SU-DHL-6 (cell line): ENCODE data around the gene FZD10.

Source experiments
- H2AFZ ChIP-seq: fragments of 200-600 bp; sonication (generic); 2 replicates; pipeline ENCODE4 v1.6.1; 2014; ENCODE audit warnings: low read depth, mild to moderate bottlenecking, moderate library complexity, mixed read lengths, antibody characterized with exemption, low read length; ENCODE audit not compliant: severe bottlenecking
- H3F3A ChIP-seq: fragments of 200-600 bp; shearing (Covaris generic); 2 replicates; pipeline ENCODE4 v1.6.0; 2016; ENCODE audit warnings: antibody characterized with exemption, mild to moderate bottlenecking; ENCODE audit not compliant: insufficient read depth
- H3K27ac ChIP-seq: fragments of 200-600 bp; sonication (generic); 2 replicates; pipeline ENCODE4 v1.5.1; 2016; ENCODE audit warnings: low read depth, mild to moderate bottlenecking, low read length, moderate library complexity, mixed read lengths
- H3K27me3 ChIP-seq: fragments of 200-600 bp; sonication (generic), shearing (Covaris generic); 2 replicates; pipeline ENCODE4 v1.6.0; 2014; ENCODE audit warnings: mild to moderate bottlenecking, low read length
- H3K36me3 ChIP-seq: fragments of 200-600 bp; sonication (generic); 2 replicates; pipeline ENCODE4 v1.6.1; 2014; ENCODE audit warnings: mild to moderate bottlenecking, low read length, mixed read lengths
- H3K4me2 ChIP-seq: fragments of 300-600, 200-600 bp; shearing (Covaris generic), sonication (generic); 2 replicates; pipeline ENCODE4 v1.6.0; 2014; ENCODE audit warnings: low read length, low read depth, mild to moderate bottlenecking; ENCODE audit not compliant: poor library complexity, severe bottlenecking
- H3K4me3 ChIP-seq: fragments of 200-600 bp; sonication (generic); 2 replicates; pipeline ENCODE4 v1.5.1; 2014; ENCODE audit warnings: antibody characterized with exemption, low read length, mild to moderate bottlenecking, mixed read lengths; ENCODE audit not compliant: insufficient read depth, poor library complexity, severe bottlenecking
- H3K79me2 ChIP-seq: fragments of 200-600 bp; sonication (generic); 2 replicates; pipeline ENCODE4 v1.6.1; 2014; ENCODE audit warnings: mild to moderate bottlenecking, low read length, moderate library complexity; ENCODE audit not compliant: insufficient read depth
- H3K9ac ChIP-seq: fragments of 200-600 bp; sonication (generic); 2 replicates; pipeline ENCODE4 v1.7.0; 2014; ENCODE audit warnings: mild to moderate bottlenecking, low read length
- H3K9me2 ChIP-seq: fragments of 200-600 bp; sonication (generic); replicated peaks from 2 replicates; pipeline ENCODE4 v1.6.1; 2014; ENCODE audit warnings: low read length; ENCODE audit not compliant: insufficient read depth
- H3K9me3 ChIP-seq: fragments of 200-600 bp; sonication (generic); 2 replicates; pipeline ENCODE4 v1.6.1; 2014; ENCODE audit warnings: low read length, mixed read lengths; ENCODE audit not compliant: insufficient read depth
- H4K20me1 ChIP-seq: fragments of 200-600 bp; sonication (generic); 2 replicates; pipeline ENCODE4 v1.6.1; 2014; ENCODE audit warnings: low read depth, mild to moderate bottlenecking, antibody characterized with exemption, low read length, moderate library complexity, mixed read lengths
- EZH2phosphoT487 ChIP-seq: fragments of 200-600 bp; sonication (generic), shearing (Covaris generic); conservative IDR thresholded peaks from 2 replicates; pipeline ENCODE4 v1.6.1; 2018; ENCODE audit warnings: mild to moderate bottlenecking, antibody characterized with exemption, low read length, moderate library complexity, mixed read lengths
- TF ChIP-seq, protein P1 (sequence below): fragments of 200-600 bp; sonication (generic); IDR thresholded peaks from one replicate; pipeline ENCODE4 v1.5.1; 2017; ENCODE audit warnings: antibody characterized with exemption, mild to moderate bottlenecking, low read length, moderate library complexity; ENCODE audit not compliant: insufficient read depth, poor library complexity, severe bottlenecking

The FZD10 gene

DNA sequence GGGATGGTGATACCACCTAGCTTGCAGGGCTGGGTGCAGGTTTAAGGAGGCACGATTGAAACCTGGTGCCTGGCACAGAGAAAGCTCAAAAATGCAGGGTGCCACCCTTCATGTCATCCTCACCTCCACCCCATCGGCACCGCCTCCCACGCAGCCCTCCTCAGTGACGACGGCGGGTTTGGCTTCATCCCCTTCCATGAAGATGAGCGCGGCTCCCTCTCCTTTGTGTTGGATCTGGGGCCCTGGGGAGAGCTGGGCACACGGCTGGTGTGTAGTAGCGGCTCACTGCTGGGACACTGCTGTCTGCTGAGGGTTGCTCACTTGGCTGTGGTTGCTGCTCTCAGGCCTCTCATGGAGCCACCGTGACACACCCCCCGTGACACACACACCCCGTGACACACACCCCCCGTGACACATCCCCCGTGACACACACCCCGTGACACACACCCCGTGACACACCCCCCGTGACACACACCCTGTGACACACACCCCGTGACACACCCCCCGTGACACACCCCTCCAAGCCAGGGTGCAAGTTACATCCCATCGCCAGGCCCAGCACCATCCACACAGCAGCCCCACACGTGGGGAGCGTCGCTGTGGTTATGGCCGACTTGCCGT lies 42.9 kb upstream of the FZD10 start:
- no peaks in the 10 kb centered on the region for H3K36me3 ChIP-seq
- H3K27me3 ChIP-seq, result no peaks in the 10 kb centered on the region
- no peak overlapping the region for H3K9ac ChIP-seq
- no peak for TF ChIP-seq EZH2phosphoT487
- TF ChIP-seq, protein P1, sequence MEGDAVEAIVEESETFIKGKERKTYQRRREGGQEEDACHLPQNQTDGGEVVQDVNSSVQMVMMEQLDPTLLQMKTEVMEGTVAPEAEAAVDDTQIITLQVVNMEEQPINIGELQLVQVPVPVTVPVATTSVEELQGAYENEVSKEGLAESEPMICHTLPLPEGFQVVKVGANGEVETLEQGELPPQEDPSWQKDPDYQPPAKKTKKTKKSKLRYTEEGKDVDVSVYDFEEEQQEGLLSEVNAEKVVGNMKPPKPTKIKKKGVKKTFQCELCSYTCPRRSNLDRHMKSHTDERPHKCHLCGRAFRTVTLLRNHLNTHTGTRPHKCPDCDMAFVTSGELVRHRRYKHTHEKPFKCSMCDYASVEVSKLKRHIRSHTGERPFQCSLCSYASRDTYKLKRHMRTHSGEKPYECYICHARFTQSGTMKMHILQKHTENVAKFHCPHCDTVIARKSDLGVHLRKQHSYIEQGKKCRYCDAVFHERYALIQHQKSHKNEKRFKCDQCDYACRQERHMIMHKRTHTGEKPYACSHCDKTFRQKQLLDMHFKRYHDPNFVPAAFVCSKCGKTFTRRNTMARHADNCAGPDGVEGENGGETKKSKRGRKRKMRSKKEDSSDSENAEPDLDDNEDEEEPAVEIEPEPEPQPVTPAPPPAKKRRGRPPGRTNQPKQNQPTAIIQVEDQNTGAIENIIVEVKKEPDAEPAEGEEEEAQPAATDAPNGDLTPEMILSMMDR, result no peak
- H3F3A ChIP-seq, result no peaks in the 10 kb centered on the region
- H4K20me1 ChIP-seq, result no peaks in the 10 kb centered on the region
- H3K9me3 ChIP-seq, result no peaks in the 10 kb centered on the region
- no peak overlapping the region for H3K4me3 ChIP-seq
- no peaks in the 10 kb centered on the region for H3K9me2 ChIP-seq
- no peaks in the 10 kb centered on the region for H3K79me2 ChIP-seq
- no peak overlapping the region for H3K4me2 ChIP-seq
- H2AFZ ChIP-seq, result no peak overlapping the region
- no peak overlapping the region for H3K27ac ChIP-seq

DNA sequence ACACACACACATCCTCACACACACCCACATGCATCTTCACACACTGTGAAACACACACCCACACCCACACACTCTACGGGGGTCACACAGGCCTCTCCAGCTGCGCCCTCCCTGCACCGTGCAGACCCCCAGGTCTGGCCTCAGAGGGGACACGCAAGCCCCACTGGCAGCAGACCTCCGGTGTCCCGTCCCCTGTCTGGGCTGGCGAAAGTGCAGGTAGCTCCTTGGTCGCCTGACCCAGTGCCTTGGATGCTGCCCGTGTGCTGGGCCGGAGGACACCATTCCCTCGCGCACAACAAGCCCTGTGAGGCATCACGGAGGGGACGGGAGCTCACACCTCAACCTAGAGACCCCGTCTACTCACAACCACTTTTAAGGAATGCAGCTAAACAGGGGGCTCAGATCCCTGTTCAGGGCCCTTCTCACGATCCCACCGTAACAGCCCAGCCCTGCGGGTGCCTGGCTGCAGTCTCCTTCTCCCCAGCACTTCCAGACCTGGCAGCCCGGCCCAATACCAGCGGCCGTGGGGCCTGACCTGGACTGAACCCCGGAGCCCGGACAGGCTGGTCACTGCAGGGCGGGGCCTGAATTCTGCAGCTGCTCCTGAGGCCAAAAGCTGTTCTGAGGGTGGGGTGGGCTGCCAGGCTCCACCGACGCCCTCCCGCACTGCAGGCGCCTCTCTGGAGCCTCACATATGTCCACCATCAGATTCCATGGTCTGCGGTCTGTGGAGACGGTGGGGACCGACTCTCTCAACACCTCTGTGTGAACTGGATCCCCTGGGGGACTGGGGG lies 42.1 kb upstream of the FZD10 start:
- no peaks in the 10 kb centered on the region for H3K79me2 ChIP-seq
- H3K9ac ChIP-seq, result no peak overlapping the region
- no peaks in the 10 kb centered on the region for H4K20me1 ChIP-seq
- no peak overlapping the region for H3K4me2 ChIP-seq
- TF ChIP-seq, protein P1, result no peak
- no peak for TF ChIP-seq EZH2phosphoT487
- H3K27me3 ChIP-seq, result no peaks in the 10 kb centered on the region
- no peaks in the 10 kb centered on the region for H3K9me3 ChIP-seq
- H3K9me2 ChIP-seq, result no peaks in the 10 kb centered on the region
- H3K36me3 ChIP-seq, result no peaks in the 10 kb centered on the region
- no peak overlapping the region for H2AFZ ChIP-seq
- H3K27ac ChIP-seq, result no peak overlapping the region
- H3F3A ChIP-seq, result no peaks in the 10 kb centered on the region
- no peak overlapping the region for H3K4me3 ChIP-seq

DNA sequence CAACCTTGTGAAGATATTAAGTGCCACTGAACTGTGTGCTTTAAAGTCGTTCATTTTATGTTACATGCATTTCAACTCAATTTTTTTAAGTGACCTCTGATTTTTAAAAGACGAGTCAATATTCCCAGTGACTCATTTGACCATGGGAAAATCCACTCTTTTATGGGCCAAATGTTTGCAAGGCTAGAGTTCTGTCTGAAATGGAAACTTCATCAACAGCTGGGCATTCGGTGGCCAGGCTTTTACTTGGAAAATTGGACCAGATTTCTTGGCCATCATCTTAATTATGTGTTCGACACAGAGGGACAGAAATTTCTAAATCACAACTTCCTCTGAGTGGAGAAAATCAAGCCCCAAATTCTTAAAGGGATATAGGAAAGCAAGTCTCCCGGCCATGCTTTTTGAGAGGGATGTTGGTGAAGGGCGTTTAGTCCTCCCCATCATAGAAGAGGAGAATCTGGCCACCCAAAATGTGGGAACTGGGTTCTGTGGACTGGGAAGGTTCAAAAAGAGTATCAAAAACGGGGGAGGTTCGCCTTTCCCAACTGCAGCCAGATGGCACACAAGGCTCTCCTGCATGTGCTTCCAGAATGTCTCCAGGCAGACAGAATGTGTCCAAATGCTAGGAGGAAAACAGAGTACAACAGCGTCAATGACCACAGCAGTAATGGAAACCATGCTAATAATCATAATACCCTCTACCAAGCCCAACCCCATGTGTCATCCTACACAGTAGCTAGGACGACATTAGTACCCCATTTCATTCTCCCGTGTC lies 40.9 kb upstream of the FZD10 start:
- TF ChIP-seq, protein P1, result no peak
- no peak for TF ChIP-seq EZH2phosphoT487

More for the DNA sequence above, 40.9 kb upstream of the FZD10 start:
- H3K9me2 ChIP-seq, result no peaks in the 10 kb centered on the region
- H3K4me3 ChIP-seq, result no peak overlapping the region
- no peak overlapping the region for H3K9ac ChIP-seq
- H3K9me3 ChIP-seq, result no peaks in the 10 kb centered on the region
- H3K27ac ChIP-seq, result no peak overlapping the region
- H3K79me2 ChIP-seq, result no peaks in the 10 kb centered on the region
- H3F3A ChIP-seq, result no peaks in the 10 kb centered on the region
- no peaks in the 10 kb centered on the region for H3K36me3 ChIP-seq
- H4K20me1 ChIP-seq, result no peaks in the 10 kb centered on the region
- no peak overlapping the region for H2AFZ ChIP-seq
- no peaks in the 10 kb centered on the region for H3K27me3 ChIP-seq
- no peak overlapping the region for H3K4me2 ChIP-seq
